CD4-positive, alpha-beta T cell treated with Interleukin-15 for 1 hour (primary cell): ENCODE data around the gene MXRA8.
"Not testable (repeated sequence)": the region's sequence is repeated elsewhere in the genome, so short reads cannot be mapped to it uniquely, and the experiment has no call there.

Experiments used
- DNase-seq: peaks from one replicate; pipeline ENCODE4 v3.0.0-alpha.2; 2020

The MXRA8 gene

DNA sequence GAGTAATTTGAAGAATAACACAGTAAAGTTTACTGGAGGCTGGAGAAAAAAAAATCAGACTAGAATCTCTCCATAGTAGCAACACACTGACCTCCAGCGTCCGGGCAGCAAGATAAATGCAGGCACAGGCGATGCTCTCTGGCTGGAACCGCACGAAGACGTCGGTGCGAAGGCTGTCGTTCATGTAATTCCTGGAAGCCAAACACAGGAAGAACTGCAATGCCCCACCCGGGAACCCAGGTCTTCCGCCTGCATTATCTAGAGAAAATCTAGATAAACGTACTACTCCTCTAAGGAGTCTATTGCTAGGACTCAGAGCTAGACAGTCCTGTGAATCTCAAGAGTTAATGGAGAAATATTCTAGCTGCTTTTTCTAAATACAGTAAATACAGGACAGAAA is 32.3 kb upstream of the MXRA8 start:
- no peak for DNase-seq

DNA sequence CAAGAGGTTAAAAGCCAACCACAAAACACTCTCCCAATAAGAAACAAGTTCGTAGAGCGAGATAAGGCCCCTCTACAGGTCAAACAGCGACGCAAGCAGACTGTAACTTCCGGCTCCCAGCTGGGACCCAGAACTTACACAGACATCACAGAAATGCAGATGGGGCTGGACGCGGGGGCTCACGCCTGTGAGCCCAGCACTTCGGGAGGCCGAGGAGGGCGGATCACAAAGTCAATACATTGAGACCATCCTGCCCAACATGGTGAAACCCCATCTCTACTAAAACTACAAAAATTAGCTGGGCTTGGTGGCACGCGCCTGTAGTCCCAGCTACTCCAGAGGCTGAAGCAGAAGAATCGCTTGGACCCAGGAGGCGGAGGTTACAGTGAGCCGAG is 29.7 kb upstream of the MXRA8 start:
- no peak for DNase-seq

DNA sequence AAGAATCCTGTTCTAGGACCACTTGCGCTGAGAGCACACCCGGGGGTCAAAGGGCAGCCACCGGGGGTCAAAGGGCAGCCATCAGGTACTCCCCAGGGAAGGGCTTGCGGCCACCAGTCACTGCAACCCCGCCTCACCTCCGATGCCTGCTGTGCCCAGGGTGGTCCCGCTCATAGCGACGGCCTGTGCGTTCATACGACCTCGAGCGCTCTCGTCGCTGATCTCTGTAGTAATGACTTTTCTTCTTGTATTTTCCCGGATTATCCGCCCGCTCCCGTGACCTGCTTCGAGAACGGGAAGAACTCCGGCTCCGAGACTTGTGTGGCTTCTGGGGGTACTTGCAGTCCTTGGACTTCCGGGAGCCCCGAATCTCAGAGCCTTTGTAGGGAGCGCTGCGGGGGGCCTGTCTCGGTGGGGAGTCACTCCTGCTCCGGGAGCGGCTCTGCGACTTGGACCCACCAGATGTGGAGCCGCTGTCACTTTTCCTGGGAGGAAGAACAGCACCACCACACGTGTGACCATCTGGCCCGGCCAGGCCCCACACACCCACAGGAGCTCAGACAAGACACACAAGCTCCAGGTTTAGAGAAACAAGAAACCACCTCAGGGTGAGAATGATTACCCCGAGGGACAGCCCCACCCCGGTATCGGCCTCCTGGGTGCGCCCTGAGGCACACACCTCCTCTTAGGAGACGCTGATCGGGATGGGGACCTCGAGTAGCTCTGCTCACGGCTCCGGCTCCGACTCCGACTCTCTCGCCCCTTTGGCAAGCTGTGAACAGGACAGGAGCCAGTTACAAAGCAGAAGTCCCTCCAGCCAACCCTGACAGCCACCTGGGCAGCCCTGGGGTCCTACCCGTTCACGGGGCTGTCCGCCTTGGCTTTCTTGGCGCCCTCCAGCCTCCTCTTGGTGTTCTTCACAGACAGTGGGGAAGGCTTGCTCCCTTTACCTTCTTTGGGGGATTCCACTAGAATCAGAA is 29.0 kb upstream of the MXRA8 start:
- DNase-seq = no peak

DNA sequence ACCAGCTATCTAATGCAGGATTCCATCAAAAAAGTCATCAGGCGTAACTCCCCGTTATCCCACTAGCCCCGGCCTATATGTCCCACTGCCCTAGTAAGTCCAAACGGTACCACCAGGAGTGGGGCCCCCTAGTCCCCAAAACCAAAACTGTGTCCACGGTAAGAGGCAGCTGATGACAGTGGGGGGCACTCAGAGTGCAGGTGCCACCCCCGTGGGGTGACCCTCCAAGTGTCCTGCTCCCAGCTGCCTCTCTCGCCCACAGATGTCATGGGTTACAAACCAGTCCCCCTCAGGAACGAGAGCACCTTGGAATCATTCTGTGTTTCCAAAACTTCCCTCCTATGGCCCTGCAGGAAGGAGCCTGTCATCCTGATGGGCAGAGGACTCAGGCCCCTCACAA is 27.6 kb upstream of the MXRA8 start:
- DNase-seq = no peak

DNA sequence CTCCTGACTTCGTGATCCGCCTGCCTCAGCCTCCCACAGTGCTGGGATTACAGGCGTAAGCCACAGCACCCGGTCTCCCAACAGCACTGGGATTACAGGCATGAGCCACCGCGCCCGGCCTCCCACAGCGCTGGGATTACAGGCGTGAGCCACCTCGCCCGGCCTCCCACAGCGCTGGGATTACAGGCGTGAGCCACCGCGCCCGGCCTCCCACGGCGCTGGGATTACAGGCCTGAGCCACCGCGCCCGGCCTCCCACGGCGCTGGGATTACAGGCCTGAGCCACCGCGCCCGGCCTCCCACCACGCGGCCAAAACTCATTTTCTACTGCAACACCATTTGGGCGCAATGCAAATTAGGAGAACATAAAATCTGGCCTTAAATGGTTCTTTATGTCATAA is 27.0 kb upstream of the MXRA8 start:
- DNase-seq = not testable (repeated sequence)

DNA sequence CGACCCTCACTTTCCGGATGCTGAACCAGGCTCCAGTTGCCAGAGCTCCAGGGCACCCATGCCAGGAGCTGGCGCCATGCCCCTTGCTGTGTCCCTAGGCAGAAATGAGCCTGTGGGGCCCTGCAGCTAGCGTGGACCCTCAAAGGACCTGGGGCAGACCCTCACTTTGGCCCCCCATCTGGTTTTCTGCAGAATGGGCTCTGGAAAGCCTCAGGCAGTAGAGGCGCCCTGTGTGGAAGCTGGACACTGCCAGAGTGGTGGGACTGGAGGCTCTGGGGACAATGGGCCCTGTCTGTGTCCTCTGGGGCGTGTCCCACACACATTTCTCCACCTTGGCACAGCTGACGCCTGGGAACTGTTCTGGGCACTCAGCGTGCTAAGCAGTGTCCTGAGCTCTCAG is 22.9 kb upstream of the MXRA8 start:
- no peak for DNase-seq

DNA sequence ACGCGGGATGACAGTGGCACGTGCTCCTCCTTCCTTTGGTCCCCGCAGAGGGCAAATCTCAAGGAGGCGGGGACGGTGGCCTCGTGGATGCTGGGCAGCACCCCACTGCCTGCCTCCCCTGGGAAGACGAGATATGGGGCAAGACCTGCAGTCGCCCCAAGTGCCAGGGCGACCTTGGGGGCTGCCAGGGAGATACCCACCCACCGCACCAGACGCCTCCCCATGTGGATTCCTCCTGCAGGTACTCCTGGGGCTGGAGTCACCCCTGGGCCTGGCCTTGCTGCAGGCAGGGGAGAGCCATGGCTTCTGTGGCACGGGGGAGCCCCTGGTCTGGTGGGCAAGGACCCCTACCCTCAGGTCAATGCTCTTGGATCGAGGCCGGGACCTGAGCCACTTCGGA is 22.5 kb upstream of the MXRA8 start:
- no peak for DNase-seq

DNA sequence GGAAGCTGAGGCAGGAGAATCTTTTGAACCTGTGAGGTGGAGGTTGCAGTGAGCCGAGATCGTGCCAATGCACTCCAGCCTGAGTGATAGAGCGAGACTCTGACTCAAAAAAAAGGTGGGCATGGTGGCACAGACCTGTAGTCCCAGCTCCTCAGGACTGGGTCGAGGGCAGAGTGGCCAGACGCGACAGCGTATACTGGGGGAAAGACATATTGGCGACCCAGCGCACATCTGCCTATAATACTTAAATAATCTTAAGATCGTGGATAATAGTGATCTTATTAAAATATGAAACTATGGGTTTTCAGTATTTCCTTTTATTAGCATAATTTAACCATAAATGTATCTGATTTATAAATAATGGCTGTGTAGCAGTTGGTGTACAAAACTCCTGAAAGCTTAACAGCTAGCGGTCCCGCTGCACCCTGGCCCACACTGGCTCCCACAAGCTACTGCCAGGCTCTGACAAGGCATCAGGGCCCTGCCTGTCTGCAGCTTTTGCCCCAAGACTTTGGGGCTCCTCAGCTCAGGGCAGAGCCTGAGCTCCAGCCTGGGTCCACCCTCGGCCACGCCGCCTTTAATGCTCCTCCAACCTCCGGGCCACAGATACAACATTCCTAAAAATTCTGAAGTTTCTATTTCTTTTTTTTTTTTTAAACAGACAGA is 19.3 kb upstream of the MXRA8 start:
- no peak for DNase-seq

DNA sequence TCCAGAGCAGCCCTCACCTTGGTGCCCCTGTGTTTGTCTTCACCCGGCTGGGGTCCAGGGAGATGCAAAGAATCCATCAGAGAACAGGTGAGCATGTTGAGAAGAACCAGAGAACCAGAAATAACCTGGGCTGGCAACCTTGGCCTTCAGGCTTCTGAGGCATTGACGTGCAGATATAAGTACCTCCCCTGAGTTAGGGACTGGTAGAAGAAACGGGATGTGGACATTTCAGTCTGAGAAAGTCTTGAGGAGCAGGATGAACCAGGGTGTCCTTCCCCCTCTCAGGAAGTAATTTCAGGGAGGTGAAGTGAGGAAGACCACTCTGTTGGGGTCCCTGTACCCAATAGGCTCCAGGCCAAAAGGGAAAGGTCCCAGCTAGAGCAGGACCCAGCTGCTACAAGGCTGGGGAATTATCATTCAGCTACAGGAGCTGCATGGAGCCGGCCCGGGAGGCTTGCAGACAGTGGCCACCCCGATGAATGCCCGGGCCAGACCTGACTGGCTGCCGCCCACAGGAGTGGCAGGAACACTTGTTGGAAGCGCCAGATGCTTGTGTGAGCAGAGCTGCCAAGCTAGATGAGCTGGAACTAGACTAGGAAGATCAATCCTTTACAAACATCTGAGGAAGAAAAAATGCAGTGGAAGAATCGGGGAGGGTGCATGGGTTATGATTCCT is 18.3 kb upstream of the MXRA8 start:
- no peak for DNase-seq

DNA sequence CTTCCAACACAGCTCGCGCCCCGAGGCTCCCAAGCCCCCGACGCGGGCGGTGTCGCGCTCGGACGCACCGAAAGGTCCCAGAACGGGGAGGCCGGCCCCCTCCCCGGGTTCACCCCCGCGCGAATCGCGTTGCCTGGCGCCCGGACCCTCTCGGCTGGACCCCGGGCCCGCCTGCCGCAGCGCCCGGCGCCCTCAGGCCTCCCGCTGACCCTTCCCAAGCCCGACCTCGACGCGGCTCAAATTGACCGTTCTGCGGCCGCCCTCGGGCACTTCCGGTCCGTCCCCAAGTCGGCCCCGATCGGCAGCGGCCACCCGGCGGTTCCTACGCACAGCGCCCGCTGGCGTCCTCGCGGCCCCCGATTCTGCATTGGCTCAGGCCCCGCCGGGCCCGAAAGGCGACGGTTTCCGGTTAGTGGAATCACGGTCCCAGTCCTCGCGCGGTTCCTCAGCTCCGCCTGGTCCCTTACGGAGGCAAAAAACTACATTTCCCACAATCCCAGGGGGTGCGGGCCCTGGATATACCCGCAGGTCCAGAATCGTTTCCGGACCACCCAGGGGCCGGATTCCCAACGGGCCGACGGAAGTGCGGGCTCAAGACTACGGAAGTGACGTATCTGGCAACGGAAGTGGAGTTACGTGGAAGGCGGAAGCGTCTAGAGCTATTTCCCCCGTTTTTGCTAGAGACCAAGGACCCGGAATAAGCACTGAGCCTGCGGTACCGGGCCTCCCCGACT is 16.7 kb upstream of the MXRA8 start, which contains the start of gene AURKAIP1:
AURKAIP1 (minus strand) TSS at position 279 of the 734 bp plus-strand sequence. CDS start 451 bp downstream, outside the sequence.
- DNase-seq = peak; percentile 99

DNA sequence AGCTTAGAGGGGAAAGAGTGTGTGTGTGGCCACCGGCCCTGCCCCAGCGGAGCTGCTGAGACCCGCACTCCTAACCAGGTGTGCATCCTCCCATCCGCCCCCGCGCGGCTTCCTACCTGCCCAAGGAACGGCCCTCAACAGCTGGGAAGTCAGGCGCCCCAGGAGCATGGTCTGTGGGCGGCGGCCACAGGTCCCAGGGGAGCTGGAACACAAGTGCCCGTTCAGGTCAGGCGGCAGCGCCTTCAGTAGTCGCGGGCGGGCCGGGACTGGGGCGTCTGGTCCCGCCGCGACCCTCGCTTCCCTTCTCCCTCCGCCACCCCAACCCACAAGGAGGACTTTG is 16.2 kb upstream of the MXRA8 start:
- DNase-seq = no peak

DNA sequence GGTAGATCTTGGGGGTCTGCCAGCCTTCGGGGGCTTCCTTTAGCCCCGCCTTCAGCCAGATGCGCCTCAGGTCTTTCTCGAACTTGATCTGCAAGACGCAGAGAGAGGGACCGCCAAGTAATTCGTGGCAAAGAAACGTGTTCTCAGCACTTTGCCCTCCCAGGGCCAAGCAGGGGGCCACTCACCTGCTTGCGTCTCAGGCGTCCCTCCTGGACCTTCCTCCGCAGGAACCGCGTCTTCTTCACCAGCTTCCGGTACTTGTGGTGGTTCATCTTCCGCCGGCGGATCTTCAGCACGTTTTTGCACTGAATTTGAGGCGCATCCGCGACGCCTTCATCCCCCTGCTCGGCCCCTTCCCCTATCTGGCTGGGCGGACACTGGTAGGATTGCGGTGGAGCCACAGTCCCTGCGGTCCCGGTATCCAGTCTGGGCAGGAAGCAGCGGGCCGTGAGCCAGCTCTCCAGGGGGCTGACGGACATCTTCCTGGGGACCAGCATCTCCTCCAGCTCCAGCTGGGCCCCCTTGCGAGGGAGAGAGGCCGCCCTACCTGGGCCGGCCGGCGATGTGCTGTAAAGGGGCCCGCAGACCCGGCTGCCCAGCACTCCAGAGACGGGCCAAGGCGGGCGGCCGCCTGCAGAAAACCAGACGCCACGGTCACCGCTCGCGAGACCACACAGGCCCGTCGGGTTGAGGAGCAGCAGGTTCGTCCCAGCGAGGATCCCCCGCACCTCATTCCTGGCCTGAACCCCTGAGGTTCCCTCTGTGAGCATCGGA is 15.6 kb upstream of the MXRA8 start:
- DNase-seq = no peak

DNA sequence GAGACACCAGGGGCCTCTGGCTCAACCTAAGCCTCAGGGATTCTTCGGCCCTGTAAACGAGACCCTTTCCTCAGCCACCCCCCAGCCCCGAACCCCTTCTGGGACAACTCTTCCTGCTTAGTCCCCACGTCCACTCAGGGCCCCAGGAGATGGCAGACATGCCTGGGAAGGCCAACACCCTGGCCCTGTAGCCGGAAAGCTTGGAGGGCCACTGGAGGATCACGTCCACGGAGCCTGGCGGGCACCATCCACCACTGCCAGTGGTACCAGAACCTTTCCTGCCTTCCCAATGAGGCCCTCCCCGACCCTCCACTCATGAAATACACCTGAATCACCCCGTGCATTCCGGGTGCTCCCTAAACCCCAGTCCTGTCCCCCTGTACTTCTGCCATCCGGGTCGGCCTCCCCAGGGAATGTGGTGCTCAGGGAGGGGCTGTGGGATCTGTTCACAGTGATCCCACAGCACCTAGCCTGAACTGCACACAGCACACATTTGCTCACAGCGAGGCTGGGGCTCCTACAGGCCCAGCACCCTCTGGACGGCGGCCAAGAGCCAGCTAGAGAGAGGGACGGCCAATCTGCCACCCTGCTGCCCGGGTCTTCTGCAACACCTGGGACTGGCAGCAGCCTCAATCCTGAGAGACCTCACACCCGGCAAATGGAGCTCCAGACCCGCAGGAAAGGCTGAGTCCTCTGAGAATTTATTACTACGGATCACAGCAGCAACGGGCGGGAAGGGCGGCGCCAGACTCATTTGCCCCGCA is 14.9 kb upstream of the MXRA8 start:
- DNase-seq = no peak

DNA sequence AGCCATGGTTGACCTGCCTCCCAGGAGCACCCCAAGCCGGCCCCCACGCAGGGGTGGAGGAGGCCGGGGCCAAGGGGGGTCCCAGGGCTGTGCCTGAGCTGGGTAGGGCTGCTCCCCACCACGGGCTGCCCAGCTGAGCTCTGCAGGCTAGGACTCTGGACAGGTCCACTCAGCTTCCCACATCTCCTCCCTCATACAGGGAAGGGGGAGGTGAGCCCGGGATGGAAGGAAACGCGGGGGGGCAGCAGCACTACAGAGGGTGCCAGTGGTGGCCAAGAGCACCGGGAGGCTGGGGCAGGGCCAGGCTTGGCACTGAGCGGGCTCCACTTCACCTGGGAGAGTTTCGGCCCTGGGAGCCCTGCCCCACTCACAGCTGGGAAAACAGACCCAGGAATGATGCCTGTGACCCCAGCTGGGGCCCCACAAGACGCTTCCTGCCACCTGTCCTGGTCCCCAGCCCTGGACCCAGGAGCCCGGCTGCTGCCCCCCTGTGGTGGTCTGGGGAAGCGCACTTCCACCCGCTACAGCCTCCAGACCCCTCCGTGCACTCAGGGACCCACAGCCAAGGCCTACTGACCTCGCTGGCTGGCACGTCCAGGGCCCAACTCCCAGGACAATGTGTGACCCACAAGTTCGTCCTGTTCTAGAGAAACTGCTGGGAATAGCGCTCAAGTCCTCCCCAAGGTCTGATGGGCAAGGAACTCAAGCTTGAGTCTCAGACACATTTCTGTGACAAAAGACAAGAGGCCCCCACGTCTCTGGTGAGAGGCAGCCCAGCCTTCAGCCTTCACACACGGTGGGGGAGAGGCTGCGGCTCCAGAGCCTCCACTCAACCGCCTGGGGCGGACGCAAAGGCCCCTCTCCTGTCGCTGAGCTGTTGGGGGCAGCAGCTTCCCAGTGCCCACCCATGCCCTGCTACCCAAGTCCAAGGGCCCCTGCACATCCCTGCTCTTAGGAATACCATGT is 13.7 kb upstream of the MXRA8 start:
- peak; percentile 69 for DNase-seq

DNA sequence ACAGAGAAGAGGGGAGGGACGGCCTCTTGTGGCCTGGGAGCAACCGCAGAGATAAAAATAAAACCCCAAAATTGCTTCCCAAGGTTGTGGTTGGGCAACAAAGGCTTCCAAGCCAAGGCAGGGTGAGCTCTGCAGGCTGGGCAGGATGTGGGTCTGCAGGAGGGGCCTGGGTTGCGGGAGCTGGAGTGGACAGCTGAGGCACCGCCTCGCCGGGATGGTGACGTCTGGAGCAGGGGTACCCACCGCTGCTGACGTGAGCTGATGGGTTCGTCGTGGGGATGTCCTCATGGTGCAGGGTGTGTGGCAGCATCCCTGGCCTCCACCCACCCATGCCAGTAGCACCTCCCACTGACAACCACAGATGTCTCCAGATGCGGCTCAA is 13.0 kb upstream of the MXRA8 start:
- DNase-seq = peak; percentile 86

DNA sequence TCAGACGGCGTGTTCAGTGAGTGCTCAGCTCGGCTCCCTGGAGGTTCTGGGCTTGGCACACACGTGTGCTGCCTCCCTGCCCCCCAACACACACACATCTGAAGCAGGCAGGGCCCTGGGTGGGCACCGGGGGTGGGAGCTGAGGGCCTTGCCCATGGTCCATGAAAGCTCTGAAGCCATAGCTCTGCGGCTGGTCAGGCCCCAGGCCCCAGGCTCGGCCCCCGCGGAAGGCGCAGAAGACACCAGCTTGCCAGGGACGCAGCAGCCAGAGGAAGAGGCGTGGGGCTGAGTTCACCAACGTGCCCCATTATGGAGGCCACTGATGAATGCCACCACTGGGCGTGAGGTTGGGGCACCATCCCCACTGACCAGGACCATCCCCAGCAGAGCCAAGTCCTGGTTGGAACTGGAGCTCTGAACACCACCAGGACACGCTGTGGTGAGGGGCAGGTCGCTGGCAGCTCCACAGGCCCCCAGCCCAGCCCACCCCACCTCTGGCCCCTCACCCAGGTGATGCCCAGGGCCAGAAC is 12.5 kb upstream of the MXRA8 start:
- no peak for DNase-seq

DNA sequence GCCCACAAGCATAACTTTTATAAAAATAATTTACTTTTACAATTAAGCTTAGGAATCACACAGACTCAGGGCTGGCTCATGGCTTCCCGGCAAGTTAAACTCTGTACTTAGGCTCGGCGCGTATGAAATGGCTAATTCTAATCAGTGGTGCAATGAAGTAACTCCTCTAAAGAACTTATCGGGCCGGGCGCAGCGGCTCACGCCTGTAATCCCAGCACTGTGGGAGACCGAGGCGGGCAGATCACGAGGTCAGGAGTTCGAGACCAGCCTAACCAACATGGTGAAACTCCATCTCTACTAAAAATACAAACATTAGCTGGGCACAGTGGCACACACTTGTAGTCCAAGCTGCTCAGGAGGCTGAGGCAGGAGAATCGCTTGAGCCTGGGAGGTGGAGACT is 11.7 kb upstream of the MXRA8 start:
- DNase-seq = not testable (repeated sequence)

DNA sequence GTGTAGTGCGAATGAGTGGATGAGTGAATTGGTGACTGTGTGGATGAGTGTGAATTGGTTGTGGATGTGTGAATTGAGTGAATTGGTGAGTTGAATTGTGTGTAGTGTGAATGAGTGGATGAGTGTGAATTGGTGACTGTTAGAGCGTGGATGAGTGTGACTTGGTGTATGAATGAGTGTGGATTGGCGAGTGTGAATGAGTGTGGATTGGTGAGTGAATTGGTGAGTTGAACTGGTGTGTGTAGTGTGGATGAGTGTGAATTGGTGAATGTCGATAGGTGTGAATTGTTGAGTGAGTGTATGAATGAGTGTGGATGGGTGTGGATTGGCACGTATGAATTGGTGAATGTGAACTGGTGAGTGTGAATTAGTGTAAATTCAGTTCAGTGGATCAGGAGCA is 9.0 kb upstream of the MXRA8 start:
- no peak for DNase-seq

DNA sequence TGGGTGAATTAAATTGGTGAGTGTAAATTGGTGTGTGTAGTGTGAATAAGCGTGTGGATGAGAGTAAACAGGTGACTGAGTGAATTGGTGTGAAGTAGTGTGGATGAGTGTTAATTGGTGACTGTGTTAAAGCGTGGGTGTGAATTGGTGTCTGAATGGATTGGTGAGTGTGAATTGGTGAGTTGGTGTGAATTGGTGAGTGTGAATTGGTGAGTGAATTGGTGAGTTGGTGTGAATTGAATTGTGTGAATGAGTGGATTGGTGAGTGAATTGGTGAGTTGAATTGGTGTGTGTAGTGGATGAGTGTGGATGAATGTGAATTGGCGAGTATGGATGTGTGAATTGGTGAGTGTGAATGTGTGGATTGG is 8.3 kb upstream of the MXRA8 start:
- DNase-seq = no peak
